Esophagus (tissue), 2 donors: ENCODE data around the gene TST. TPM values are rescaled to one million over a fixed set of nuclear protein-coding genes. Genes with fewer than 3 reads are reported as not detected.

Source experiments
- H3K27ac ChIP-seq, 2 donors: one replicate each; pipeline ENCODE4 v1.5.1; 2013; ENCODE audit warnings: low read depth in 2 of 2, mild to moderate bottlenecking in 2 of 2, inconsistent platforms in 1 of 2, low read length in 1 of 2, moderate library complexity in 1 of 2
- H3K27me3 ChIP-seq, 2 donors: one replicate each; pipeline ENCODE4 v1.6.1; 2013; ENCODE audit warnings: low read length in 2 of 2, control low read depth in 1 of 2, mild to moderate bottlenecking in 1 of 2; ENCODE audit not compliant: insufficient read depth in 2 of 2, control insufficient read depth in 1 of 2
- H3K36me3 ChIP-seq, 2 donors: one replicate each; pipeline ENCODE4 v1.6.1; 2013; ENCODE audit warnings: low read length in 1 of 2; ENCODE audit not compliant: control insufficient read depth in 2 of 2, insufficient read depth in 2 of 2
- H3K4me1 ChIP-seq, 2 donors: one replicate each; pipeline ENCODE4 v1.6.1; 2013; ENCODE audit warnings: low read length in 1 of 2; ENCODE audit not compliant: control insufficient read depth in 2 of 2, insufficient read depth in 2 of 2
- H3K4me3 ChIP-seq, 2 donors: one replicate each; pipeline ENCODE4 v1.5.1; 2013; ENCODE audit warnings: low read length in 2 of 2, mild to moderate bottlenecking in 2 of 2, low read depth in 1 of 2, moderate library complexity in 1 of 2
- H3K9me3 ChIP-seq, 2 donors: one replicate each; pipeline ENCODE4 v1.6.1; 2013; ENCODE audit warnings: mild to moderate bottlenecking in 2 of 2, low read depth in 1 of 2, low read length in 1 of 2, moderate library complexity in 1 of 2; ENCODE audit not compliant: control insufficient read depth in 2 of 2, insufficient read depth in 1 of 2
- WGBS, 2 donors: extraction: QIAGEN DNeasy Blood & Tissue Kit; methylation state at CpG; one replicate each; pipeline ENCODE4 v1.1.7; 2013; 5-methylcytosine and 5-hydroxymethylcytosine counted together
- polyA plus RNA-seq, 2 donors: library from polyadenylated mRNA; stranded (reverse); fragments of 200-250 nt; gene quantifications; one replicate each; pipeline ENCODE4 v1.2.3, GENCODE V29; 2013
- donor health status: healthy with polysubstance abuse.
- donor health status: Bipolar disorder and iron deficiency.

The TST gene
- polyA plus RNA-seq, 2 donors, result 108 to 140 TPM

GRCh38 chr22:37016134-37016910 is 2.9 kb downstream of the TST start:
- peak overlapping the region in 1 of 2 donors; percentile 50 for H3K27ac ChIP-seq
- H3K36me3 ChIP-seq, result peaks cover 0 to 10% of the 10 kb centered on the region in 2 donors
- H3K4me3 ChIP-seq, result no peak overlapping the region
- H3K4me1 ChIP-seq, result peaks cover 18 to 24% of the 10 kb centered on the region in 2 donors
- H3K9me3 ChIP-seq, result no peaks in the 10 kb centered on the region
- no peaks in the 10 kb centered on the region for H3K27me3 ChIP-seq
- 74 to 83% methylated on average over 14 of the region's 14 CpGs for WGBS, 2 donors

- WGBS, 2 donors, result 77 to 84% methylated on average over 4 of the region's 4 CpGs
- Histone ChIP-seq H3K36me3 (peaks cover 0 to 10% of the 10 kb centered on the region in 2 donors), H3K27ac (peak overlapping the region in 1 of 2 donors; percentile 61), H3K4me3 (no peak overlapping the region), H3K27me3 (no peaks in the 10 kb centered on the region), H3K9me3 (no peaks in the 10 kb centered on the region), H3K4me1 (peaks cover 18 to 25% of the 10 kb centered on the region in 2 donors)
These were observed 3.7 kb downstream of the TST start for GRCh38 chr22:37015587-37015878.

- WGBS, 2 donors, result 62 to 68% methylated on average over 12 of the region's 12 CpGs
- Histone ChIP-seq H3K36me3 (peaks cover 0 to 10% of the 10 kb centered on the region in 2 donors), H3K27ac (peak overlapping the region; percentile 19 to 61), H3K9me3 (no peaks in the 10 kb centered on the region), H3K27me3 (no peaks in the 10 kb centered on the region), H3K4me3 (no peak overlapping the region), H3K4me1 (peaks cover 18 to 25% of the 10 kb centered on the region in 2 donors)
These were observed 4.2 kb downstream of the TST start for GRCh38 chr22:37014835-37015586.

GRCh38 chr22:37014415-37014806 is 4.8 kb downstream of the TST start:
- no peaks in the 10 kb centered on the region for H3K9me3 ChIP-seq
- peaks cover 0 to 10% of the 10 kb centered on the region in 2 donors for H3K36me3 ChIP-seq
- H3K4me1 ChIP-seq, result peaks cover 18 to 25% of the 10 kb centered on the region in 2 donors
- H3K27ac ChIP-seq, result peak overlapping the region; percentile 17 to 61
- no peak overlapping the region for H3K4me3 ChIP-seq
- H3K27me3 ChIP-seq, result no peaks in the 10 kb centered on the region
- 78 to 84% methylated on average over 4 of the region's 4 CpGs for WGBS, 2 donors

GRCh38 chr22:37012956-37013355 is 6.3 kb downstream of the TST start:
- Histone ChIP-seq H3K27me3 (no peaks in the 10 kb centered on the region), H3K36me3 (peaks cover 0 to 6% of the 10 kb centered on the region in 2 donors), H3K4me1 (peaks cover 18% of the 10 kb centered on the region in 2 donors), H3K27ac (peak overlapping the region; percentile 9 to 63), H3K4me3 (no peak overlapping the region), H3K9me3 (no peaks in the 10 kb centered on the region)
- WGBS, 2 donors, result 68 to 72% methylated on average over 10 of the region's 10 CpGs

GRCh38 chr22:37012262-37012904 is 6.9 kb downstream of the TST start:
- Histone ChIP-seq H3K9me3 (no peaks in the 10 kb centered on the region), H3K4me1 (peaks cover 18 to 20% of the 10 kb centered on the region in 2 donors), H3K4me3 (no peak overlapping the region), H3K27ac (peak overlapping the region in 1 of 2 donors; percentile 63), H3K36me3 (peaks cover 0 to 2% of the 10 kb centered on the region in 2 donors), H3K27me3 (no peaks in the 10 kb centered on the region)
- 76 to 77% methylated on average over 9 of the region's 9 CpGs for WGBS, 2 donors

GRCh38 chr22:37011472-37011871 is 7.8 kb downstream of the TST start:
- no peaks in the 10 kb centered on the region for H3K27me3 ChIP-seq
- peaks cover 14 to 16% of the 10 kb centered on the region in 2 donors for H3K4me1 ChIP-seq
- 96 to 98% methylated on average over 3 of the region's 3 CpGs for WGBS, 2 donors
- H3K4me3 ChIP-seq, result no peak overlapping the region
- no peaks in the 10 kb centered on the region for H3K36me3 ChIP-seq
- no peaks in the 10 kb centered on the region for H3K9me3 ChIP-seq
- H3K27ac ChIP-seq, result no peak overlapping the region

GRCh38 chr22:37010976-37011375 is 8.3 kb downstream of the TST start:
- Histone ChIP-seq H3K4me1 (peaks cover 14 to 16% of the 10 kb centered on the region in 2 donors), H3K27ac (no peak overlapping the region), H3K9me3 (no peaks in the 10 kb centered on the region), H3K36me3 (no peaks in the 10 kb centered on the region), H3K4me3 (no peak overlapping the region), H3K27me3 (no peaks in the 10 kb centered on the region)
- WGBS, 2 donors, result 84 to 88% methylated on average over 20 of the region's 20 CpGs

GRCh38 chr22:37010174-37010573 is 9.1 kb downstream of the TST start:
- Histone ChIP-seq H3K9me3 (no peaks in the 10 kb centered on the region), H3K36me3 (no peaks in the 10 kb centered on the region), H3K27me3 (no peaks in the 10 kb centered on the region), H3K4me3 (no peak overlapping the region), H3K4me1 (peaks cover 14 to 16% of the 10 kb centered on the region in 2 donors), H3K27ac (no peak overlapping the region)
- 86% methylated on average over 4 of the region's 4 CpGs for WGBS, 2 donors
